SKM-1 treated with dmso at 0.1 percent for 144 hours (cell line): Measurements from ENCODE around the gene SPINK7.

Experiments
- DNase-seq: peaks from one replicate; lab custom pipeline; 2025; ENCODE audit not compliant: unreplicated experiment; lab: John Stamatoyannopoulos, UW

SPINK7 gene

DNA sequence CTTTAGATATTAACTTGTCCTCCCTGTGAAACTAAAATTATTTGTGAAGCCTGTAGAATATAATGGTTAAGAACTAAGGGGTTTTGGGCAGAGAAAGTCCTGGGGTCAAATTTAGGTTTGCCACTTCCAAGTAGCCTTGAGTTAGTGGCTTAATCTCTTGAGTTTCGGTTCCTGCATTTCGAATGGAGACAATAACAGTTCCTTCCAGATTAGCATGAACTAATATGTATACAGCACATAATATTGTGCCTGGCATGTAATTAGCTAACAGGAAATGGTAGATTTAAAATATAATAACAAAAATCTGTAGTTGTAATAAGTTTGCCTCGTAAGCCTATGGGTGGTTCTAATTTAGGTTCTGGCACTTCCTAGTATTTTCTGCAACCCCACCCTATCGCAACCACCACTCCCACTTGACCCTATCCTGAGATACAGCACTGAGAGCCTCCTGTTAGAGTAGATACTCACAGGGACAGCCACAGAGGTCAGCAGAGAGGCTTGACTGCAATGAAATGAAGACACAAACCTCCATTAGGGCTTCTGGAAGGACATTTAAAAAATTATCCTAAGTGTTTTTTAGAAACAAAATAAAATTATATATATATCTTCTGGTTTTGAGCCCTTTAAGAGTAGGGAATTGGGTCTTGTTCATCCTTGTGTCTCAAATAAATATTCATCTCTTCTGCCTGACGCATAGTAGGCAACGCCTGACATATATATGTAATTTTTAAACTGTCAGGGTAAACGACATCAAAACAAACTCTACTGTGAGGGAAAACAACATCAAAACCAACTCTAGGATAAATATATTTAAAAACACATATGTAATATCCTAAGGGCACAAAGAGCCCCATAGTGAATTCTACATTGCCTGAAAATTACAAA is 31.6 kb downstream of the SPINK7 start:
- DNase-seq = no peak

- DNase-seq = no peak
Observed at GRCh38 chr5:148347706-148348105, 35.5 kb downstream of the SPINK7 start.

DNA sequence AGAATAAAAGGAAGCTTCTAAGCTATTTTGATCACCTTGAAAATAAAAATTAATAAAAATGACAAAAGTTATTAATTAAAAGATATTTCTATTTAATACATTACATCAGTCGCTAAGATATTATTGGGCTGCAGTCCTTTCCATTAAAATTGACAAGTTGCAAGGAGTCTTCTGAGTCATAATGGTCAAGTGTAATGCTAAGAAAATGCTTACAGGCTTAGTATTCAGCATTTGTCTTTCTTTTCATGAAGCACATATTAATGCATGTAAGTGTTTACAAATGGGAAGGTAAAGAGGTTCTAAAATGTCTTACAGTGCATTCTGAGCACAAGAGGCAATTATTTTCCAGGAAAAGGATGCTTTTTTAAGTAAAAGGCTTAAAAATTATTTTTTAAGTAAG is 40.5 kb downstream of the SPINK7 start:
- no peak for DNase-seq

GRCh38 chr5:148353634-148354033 is 41.4 kb downstream of the SPINK7 start:
- DNase-seq = no peak

GRCh38 chr5:148364343-148364742 is 52.1 kb downstream of the SPINK7 start:
- no peak for DNase-seq
